NB4 (cell line): ENCODE data around the gene ARGFX.
"Not testable (repeated sequence)": the region's sequence is repeated elsewhere in the genome, so short reads cannot be mapped to it uniquely, and the experiment has no call there.

Experiments used
- DNase-seq: peaks from one replicate; pipeline ENCODE4 v3.0.0; 2010; ENCODE audit warnings: low read depth
- H3K4me3 ChIP-seq: one replicate; pipeline ENCODE4 v1.5.1; 2011; ENCODE audit warnings: mild to moderate bottlenecking, low read depth, low read length, moderate library complexity
- MYC ChIP-seq: IDR thresholded peaks from 2 replicates; pipeline ENCODE4 v1.6.1; 2011; ENCODE audit warnings: low read depth, low read length
- POLR2A ChIP-seq: IDR thresholded peaks from 2 replicates; pipeline ENCODE4 v1.6.1; 2011; ENCODE audit warnings: mild to moderate bottlenecking; ENCODE audit not compliant: insufficient read length; ENCODE audit errors: extremely low read depth
- TF ChIP-seq, protein P1 (sequence below): IDR thresholded peaks from one replicate; pipeline ENCODE4 v1.5.1; 2012; ENCODE audit warnings: low read depth, low read length
- TF ChIP-seq, protein P2 (sequence below): IDR thresholded peaks from 2 replicates; pipeline ENCODE4 v1.6.1; 2011; ENCODE audit warnings: low read depth, low read length

Gene ARGFX

DNA sequence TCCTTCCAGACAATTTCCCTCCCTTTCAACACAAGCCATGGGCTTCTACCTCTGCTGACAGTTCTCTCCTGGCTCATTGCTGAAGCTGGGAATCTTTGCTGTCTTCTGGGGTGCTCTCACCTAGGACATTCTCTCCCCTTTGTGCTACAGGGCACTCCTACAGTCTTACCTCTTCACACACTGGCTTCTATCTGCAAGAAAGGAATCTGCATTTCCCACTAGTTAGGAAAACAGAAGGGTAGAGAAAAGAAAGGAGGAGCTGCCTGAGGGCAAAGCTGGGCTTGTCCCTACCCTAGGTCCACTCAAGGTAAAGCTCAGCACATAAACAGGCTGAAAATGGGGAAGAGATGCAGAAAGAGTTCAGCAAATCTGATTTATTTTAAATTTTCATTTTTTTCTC is 5.6 kb upstream of the ARGFX start:
- H3K4me3 ChIP-seq, result no peak overlapping the region
- DNase-seq, result no peak
- no peak for TF ChIP-seq POLR2A
- no peak for TF ChIP-seq MYC
- TF ChIP-seq, protein P1, sequence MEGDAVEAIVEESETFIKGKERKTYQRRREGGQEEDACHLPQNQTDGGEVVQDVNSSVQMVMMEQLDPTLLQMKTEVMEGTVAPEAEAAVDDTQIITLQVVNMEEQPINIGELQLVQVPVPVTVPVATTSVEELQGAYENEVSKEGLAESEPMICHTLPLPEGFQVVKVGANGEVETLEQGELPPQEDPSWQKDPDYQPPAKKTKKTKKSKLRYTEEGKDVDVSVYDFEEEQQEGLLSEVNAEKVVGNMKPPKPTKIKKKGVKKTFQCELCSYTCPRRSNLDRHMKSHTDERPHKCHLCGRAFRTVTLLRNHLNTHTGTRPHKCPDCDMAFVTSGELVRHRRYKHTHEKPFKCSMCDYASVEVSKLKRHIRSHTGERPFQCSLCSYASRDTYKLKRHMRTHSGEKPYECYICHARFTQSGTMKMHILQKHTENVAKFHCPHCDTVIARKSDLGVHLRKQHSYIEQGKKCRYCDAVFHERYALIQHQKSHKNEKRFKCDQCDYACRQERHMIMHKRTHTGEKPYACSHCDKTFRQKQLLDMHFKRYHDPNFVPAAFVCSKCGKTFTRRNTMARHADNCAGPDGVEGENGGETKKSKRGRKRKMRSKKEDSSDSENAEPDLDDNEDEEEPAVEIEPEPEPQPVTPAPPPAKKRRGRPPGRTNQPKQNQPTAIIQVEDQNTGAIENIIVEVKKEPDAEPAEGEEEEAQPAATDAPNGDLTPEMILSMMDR, result no peak
- TF ChIP-seq, protein P2, sequence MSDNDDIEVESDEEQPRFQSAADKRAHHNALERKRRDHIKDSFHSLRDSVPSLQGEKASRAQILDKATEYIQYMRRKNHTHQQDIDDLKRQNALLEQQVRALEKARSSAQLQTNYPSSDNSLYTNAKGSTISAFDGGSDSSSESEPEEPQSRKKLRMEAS, result no peak

DNA sequence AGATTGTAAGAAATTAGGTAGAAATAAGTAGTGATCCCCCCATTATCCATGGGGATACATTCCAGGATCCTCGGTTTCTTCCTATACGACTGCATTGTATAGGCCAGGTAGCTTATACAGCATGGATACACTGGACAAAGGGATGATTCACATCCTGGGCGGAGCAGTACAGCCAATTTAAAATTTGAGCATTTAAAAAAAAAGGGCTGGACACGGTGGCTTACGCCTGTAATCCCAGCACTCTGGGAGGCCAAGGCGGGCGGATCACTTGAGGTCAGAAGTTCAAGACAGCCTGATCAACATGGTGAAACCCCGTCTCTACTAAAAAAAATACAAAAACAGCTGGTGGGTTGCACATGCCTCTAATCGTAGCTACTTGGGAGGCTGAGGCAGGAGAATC is 976 bp upstream of the ARGFX start:
- no peak overlapping the region for H3K4me3 ChIP-seq
- no peak for DNase-seq
- TF ChIP-seq, protein P1, result no peak
- TF ChIP-seq, protein P2, result no peak
- TF ChIP-seq POLR2A, result no peak
- TF ChIP-seq MYC, result no peak

DNA sequence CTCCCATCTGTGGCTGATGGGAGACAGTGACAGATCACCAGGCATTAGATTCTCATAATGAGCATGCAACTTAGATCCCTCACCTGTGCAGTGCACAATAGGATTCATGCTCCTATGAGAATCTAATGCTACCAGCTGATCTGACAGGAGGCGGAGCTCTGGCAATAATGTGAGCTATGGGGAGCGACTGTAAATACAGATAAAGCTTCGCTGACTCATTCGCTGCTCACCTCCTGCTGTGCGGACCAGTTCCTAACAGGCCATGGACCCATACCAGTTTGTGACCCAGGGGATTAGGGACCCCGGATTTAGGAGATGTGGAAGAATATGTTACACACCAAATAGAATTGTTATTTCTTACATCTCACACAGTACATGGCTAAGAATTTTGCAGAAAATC is 6.7 kb downstream of the ARGFX start:
- no peak overlapping the region for H3K4me3 ChIP-seq
- DNase-seq, result peak; percentile 70
- TF ChIP-seq, protein P1, result no peak
- TF ChIP-seq POLR2A, result no peak
- TF ChIP-seq MYC, result no peak
- TF ChIP-seq, protein P2, result no peak

DNA sequence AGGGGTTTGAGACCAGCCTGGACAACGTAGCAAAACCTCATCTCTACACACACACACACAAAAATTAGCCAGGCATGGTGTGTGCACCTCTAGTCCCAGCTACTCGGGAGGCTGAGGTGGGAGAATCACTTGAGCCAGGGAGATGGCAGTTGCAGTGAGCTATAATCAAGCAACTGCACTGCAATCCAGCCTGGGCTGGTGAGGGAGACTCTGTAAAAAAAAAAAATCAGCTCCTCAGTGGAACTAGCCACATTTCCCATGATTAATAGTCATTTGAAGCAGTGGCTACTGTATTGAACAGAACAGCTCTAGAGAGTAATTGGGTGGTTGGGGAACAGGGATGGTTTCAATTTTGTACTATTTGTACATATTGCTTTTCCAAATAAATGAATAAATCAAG is 13.9 kb downstream of the ARGFX start:
- DNase-seq, result no peak
- no peak overlapping the region for H3K4me3 ChIP-seq
- TF ChIP-seq POLR2A (no peak), MYC (no peak)
- TF ChIP-seq, protein P1, result no peak

DNA sequence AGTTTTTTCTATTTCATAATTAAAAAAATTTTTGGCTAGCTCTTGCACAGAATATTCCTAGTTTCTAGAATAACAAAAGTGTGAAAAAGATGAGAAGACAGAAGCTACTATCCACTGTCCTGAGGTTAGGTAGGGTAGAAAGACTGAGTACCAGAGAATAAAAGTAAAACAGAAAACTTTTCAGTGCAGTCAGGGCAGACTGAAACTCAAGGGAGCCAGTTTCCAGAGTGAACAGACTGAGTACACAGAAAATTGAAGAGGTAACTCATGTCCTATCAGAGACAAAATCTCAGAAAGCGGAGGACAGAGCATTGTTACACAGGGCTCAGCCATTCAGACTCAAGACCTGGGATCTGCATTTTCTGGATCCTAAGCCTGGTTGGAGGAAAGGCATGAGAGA is 16.7 kb downstream of the ARGFX start:
- no peak overlapping the region for H3K4me3 ChIP-seq
- DNase-seq, result no peak
- TF ChIP-seq MYC (no peak), POLR2A (no peak)
- TF ChIP-seq, protein P1, result no peak
- TF ChIP-seq, protein P2, result no peak

DNA sequence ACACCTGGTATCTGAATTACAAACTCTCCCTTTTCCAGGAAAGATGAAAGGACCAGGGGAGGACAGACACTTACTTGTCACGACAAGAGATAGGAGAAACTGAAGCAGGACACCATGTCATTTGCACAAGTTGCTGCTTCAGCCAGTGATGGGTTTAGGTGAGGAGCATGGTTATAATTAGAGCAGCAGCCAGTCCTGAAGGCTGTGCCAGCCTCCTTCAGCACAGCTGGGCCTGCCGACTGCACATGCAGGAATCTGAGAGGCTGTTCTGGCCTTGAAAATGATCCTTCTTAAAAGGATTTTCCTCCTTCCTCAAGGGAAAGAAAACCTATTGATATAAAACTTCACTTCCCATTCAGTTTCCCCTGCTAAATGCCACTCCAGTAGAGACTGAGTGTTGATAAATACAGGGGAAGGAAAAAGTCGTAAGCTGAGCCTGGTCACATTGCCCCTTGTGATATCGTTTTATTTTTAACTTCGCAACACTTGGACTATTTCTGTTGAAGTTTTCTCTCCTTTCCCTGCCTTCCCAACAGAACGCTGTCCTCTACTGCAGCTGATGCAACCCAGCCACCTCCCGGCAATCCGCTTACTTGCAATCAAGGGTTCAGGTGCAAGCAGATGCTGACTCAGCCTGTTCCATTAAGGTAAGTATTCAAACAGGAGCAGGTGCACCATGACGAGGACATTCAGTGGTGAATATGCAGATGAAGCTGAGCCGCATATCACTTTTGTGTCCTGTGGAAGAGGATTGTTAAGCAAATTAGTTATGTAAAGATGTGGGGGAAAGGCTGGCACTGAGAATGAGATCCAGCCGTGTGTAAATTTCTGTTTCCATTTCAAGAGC is 25.3 kb downstream of the ARGFX start, which contains the start of gene FBXO40:
Gene FBXO40 (plus strand): TSS at position 524 of the 847 bp plus-strand sequence. CDS start 27,197 bp downstream, outside the sequence.
- no peak for TF ChIP-seq POLR2A
- TF ChIP-seq, protein P1, result no peak
- no peak for TF ChIP-seq MYC
- TF ChIP-seq, protein P2, result no peak
- no peak for DNase-seq
- H3K4me3 ChIP-seq, result no peak within 1 kb of the TSS

DNA sequence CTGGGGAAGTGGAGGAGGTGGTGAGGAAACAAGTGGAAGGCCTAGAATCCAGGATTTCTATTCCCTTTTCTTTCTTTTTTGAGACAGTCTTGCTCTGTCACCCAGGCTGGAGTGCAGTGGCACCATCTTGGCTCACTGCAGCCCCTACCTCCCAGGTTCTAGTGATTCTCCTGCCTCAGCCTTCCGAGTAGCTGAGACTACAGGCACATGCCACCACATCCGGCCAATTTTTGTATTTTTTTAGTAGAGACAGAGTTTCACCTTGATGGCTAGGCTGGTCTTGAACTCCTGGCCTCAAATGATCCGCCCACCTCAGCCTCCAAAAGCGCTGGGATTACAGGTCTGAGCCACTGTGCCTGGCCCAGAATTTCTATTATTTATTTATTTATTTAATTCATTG is 26.1 kb downstream of the ARGFX start:
- not testable (repeated sequence) for H3K4me3 ChIP-seq, DNase-seq
